Transverse colon (tissue), 4 donors: ENCODE measurements around the gene LRRC10B. TPM values are rescaled to one million over a fixed set of nuclear protein-coding genes. Genes with fewer than 3 reads are reported as not detected.

ENCODE experiments used
- DNase-seq: peaks from one replicate; pipeline ENCODE4 v3.0.0-alpha.2; 2019
- H3K27ac ChIP-seq, 4 donors: fragments of 200-600 bp; sonication (generic); 2 replicates each; pipeline ENCODE4 v1.5.1; 2016 to 2018; ENCODE audit warnings: inconsistent platforms in 4 of 4
- H3K27me3 ChIP-seq: fragments of 200-600 bp; sonication (generic); 2 replicates; pipeline ENCODE4 v1.5.1; 2017; ENCODE audit warnings: inconsistent platforms
- H3K36me3 ChIP-seq, 4 donors: fragments of 200-600 bp; sonication (generic); 2 replicates each; pipeline ENCODE4 v1.5.1; 2017 to 2019; ENCODE audit warnings: inconsistent platforms in 4 of 4
- H3K4me1 ChIP-seq, 4 donors: fragments of 200-600 bp; sonication (generic); 2 replicates each; pipeline ENCODE4 v1.5.1; 2017 to 2020; ENCODE audit warnings: inconsistent platforms in 4 of 4
- H3K4me3 ChIP-seq, 4 donors: fragments of 200-600 bp; sonication (generic); 1 replicate in 1 of 4; 2 replicates in 3 of 4; pipeline versions ENCODE4 v1.5.1 to v1.6.1; 2017 to 2019; ENCODE audit warnings: inconsistent platforms in 4 of 4
- H3K9me3 ChIP-seq, 2 donors: fragments of 200-600 bp; sonication (generic); 2 replicates each; pipeline ENCODE4 v1.5.1; 2017 to 2019; ENCODE audit warnings: inconsistent platforms in 2 of 2
- EP300 ChIP-seq: sonication (generic); formaldehyde crosslinking; IDR thresholded peaks from one replicate; pipeline ENCODE4 v1.6.1; 2017; ENCODE audit warnings: antibody characterized with exemption, low read depth
- POLR2A ChIP-seq: fragments of 450-650 bp; IDR thresholded peaks from one replicate; pipeline ENCODE4 v1.6.1; 2016; ENCODE audit warnings: antibody characterized with exemption, mild to moderate bottlenecking, moderate library complexity
- POLR2AphosphoS5 ChIP-seq, 3 donors: sonication (generic); formaldehyde crosslinking; IDR thresholded peaks; one replicate each; pipeline ENCODE4 v1.6.1; 2016; ENCODE audit warnings: antibody characterized with exemption in 3 of 3
- WGBS, 2 donors: methylation state at CpG; one replicate each; pipeline ENCODE4 v1.1.5; 2018; ENCODE audit warnings: low coverage in 1 of 2; 5-methylcytosine and 5-hydroxymethylcytosine counted together
- in situ Hi-C, 4 donors: fragments of 200-750 bp; cut with MboI; loops; one replicate each; pipeline versions ENCODE4 v1.15.0 to v1.15.1; 2017; ENCODE audit warnings: low sequenced_read_pairs in 3 of 4, low pct_ligation_motif_present in 1 of 4, low pct_unique_long_range_greater_than_20kb in 1 of 4
- intact Hi-C: fragments of 100-400 bp; cut with DNase I; formaldehyde crosslinking; loops from one replicate; pipeline ENCODE4 v1.15.1; 2023; ENCODE audit warnings: low total_unique reads
- total RNA-seq, 4 donors: library from RNA; depleted of rRNA; stranded (reverse); fragments of >200 nt; gene quantifications; one replicate each; pipeline ENCODE4 v1.1.0, GENCODE V29; 2016
- TF ChIP-seq, protein P1 (sequence below), 5 experiments: fragments of 200-600 bp in 3 of 5; fragments of 450-650 bp in 2 of 5; sonication (generic) in 3 of 5; IDR thresholded peaks; 1 replicate in 2 of 5; 2 replicates in 3 of 5; pipeline ENCODE4 v1.5.1; 2016 to 2017; ENCODE audit warnings: antibody characterized with exemption in 5 of 5, inconsistent platforms in 3 of 5, mild to moderate bottlenecking in 2 of 5, moderate library complexity in 1 of 5

The LRRC10B gene
- total RNA-seq, 4 donors from 2014 or later: 0.32 to 1.1 (median 0.60) TPM; not detected in 1

DNA sequence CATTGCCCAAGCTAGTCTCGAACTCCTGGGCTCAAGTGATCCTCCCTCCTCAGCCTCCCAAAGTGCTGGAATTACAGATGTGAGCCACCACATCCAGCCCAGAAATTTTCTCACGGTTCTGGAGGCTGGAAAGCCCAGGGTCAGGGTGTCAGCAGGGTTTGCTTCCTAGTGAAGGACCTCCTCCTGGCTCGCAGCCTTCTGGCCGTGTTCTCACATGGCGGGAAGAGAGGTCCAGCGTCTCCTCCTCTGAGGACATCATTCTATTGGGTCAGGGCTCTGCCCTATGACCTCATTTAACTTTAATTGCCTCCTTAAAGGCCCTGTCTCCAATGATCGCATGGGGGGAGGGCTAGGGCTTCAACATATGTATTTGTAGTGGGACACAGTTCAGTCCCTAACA, 40.5 kb upstream of the LRRC10B start:
- in situ Hi-C loops: no loop called here
- 79 to 81% methylated on average over 6 to 7 of the region's 7 CpGs for WGBS, 2 donors
- no peak overlapping the region for H3K4me3 ChIP-seq

DNA sequence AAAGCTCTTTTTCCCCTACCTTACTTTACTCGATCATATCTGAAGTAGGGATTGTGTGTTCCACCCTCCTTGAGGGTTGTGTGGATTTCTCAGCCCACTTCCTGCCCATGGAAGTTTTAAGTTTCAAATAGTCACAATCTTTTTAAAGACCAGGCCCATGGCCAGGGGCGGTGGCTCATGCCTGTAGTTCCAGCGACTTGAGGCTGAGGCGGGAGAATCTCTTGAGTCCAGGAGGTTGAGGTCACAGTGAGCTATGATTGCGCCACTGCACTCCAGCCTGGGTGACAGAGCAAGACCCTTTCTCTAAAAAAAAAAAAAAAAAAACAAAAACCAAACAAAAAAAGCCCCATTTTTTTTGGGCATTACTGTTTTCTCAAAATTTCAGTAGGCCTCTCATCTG, 36.3 kb upstream of the LRRC10B start:
- H3K27me3 ChIP-seq: no peaks in the 10 kb centered on the region
- H3K9me3 ChIP-seq: no peaks in the 10 kb centered on the region
- peak overlapping the region; percentile 53 to 72 (median 64) for H3K27ac ChIP-seq
- no peak for DNase-seq
- H3K4me3 ChIP-seq: no peak overlapping the region
- 54 to 72% methylated on average over 4 to 5 of the region's 5 CpGs for WGBS, 2 donors
- no peaks in the 10 kb centered on the region for H3K36me3 ChIP-seq
- peaks cover 0 to 27% (median 8%) of the 10 kb centered on the region in 4 donors for H3K4me1 ChIP-seq
- in situ Hi-C loops: loop anchor here in 3 of 4 donors (10.0 kb wide), 2 partner anchors 53 to 163 kb away; no protein-coding TSS in a partner anchor
- intact Hi-C loops: no loop called here
- TF ChIP-seq EP300: no peak
- TF ChIP-seq POLR2AphosphoS5 (IDR thresholded peaks at IDR 0.05): no peak
- TF ChIP-seq, protein P1, sequence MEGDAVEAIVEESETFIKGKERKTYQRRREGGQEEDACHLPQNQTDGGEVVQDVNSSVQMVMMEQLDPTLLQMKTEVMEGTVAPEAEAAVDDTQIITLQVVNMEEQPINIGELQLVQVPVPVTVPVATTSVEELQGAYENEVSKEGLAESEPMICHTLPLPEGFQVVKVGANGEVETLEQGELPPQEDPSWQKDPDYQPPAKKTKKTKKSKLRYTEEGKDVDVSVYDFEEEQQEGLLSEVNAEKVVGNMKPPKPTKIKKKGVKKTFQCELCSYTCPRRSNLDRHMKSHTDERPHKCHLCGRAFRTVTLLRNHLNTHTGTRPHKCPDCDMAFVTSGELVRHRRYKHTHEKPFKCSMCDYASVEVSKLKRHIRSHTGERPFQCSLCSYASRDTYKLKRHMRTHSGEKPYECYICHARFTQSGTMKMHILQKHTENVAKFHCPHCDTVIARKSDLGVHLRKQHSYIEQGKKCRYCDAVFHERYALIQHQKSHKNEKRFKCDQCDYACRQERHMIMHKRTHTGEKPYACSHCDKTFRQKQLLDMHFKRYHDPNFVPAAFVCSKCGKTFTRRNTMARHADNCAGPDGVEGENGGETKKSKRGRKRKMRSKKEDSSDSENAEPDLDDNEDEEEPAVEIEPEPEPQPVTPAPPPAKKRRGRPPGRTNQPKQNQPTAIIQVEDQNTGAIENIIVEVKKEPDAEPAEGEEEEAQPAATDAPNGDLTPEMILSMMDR (IDR thresholded peaks at IDR 0.05): no peak
- no peak for TF ChIP-seq POLR2A

More for the DNA sequence above, 40.5 kb upstream of the LRRC10B start:
- no peak for DNase-seq
- TF ChIP-seq POLR2AphosphoS5 (IDR thresholded peaks at IDR 0.05) (no peak), POLR2A (no peak), EP300 (no peak)
- TF ChIP-seq, protein P1 (IDR thresholded peaks at IDR 0.05): no peak
- peaks cover 0 to 13% (median 0%) of the 10 kb centered on the region in 4 donors for H3K4me1 ChIP-seq
- intact Hi-C loops: no loop called here
- no peak overlapping the region for H3K27ac ChIP-seq
- no peaks in the 10 kb centered on the region for H3K9me3 ChIP-seq
- H3K36me3 ChIP-seq: peaks cover 0 to under 1% (median 0%) of the 10 kb centered on the region in 4 donors
- H3K27me3 ChIP-seq: no peaks in the 10 kb centered on the region

DNA sequence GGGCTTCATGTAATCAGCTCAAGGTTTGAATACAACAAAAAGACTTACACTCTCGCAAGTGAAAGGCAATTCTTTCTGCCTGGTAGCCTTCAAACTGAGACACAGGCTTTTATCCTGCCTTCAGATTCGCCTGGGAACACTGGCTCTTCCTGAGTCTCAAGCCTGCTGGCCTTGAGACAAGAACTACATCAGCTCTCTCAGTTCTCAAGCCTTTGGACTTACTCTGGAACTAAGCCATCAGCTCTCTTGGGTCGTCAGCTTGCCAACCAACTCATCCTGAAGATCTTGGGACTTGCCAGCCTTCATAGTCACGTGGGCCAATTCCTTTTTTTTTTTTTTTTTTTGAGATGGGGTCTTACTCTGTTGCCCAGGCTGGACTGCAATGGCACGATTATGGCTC, 35.7 kb upstream of the LRRC10B start:
- WGBS, 2 donors: 68% methylated on average over 5 of the region's 5 CpGs; no CpG with 5 or more reads in 1 of the 2 donors
- Histone ChIP-seq H3K36me3 (no peaks in the 10 kb centered on the region), H3K9me3 (no peaks in the 10 kb centered on the region), H3K27me3 (no peaks in the 10 kb centered on the region), H3K4me1 (peaks cover 3 to 33% (median 14%) of the 10 kb centered on the region in 4 donors), H3K4me3 (no peak overlapping the region), H3K27ac (peak overlapping the region; percentile 53 to 72 (median 64))
- no peak for DNase-seq
- in situ Hi-C loops (loop anchor here in 3 of 4 donors (10.0 kb wide), 2 partner anchors 52 to 162 kb away; no protein-coding TSS in a partner anchor), intact Hi-C loops (no loop called here)
- peak in 1 of 3 donors; percentile 14 for TF ChIP-seq POLR2AphosphoS5 (IDR thresholded peaks at IDR 0.05)
- no peak for TF ChIP-seq EP300
- TF ChIP-seq POLR2A: no peak

- DNase-seq: no peak
- H3K27me3 ChIP-seq: no peaks in the 10 kb centered on the region
- in situ Hi-C loops: loop anchor here in 3 of 4 donors (10.0 kb wide), 2 partner anchors 51 to 161 kb away; no protein-coding TSS in a partner anchor
- 74 to 83% methylated on average over 2 to 3 of the region's 3 CpGs for WGBS, 2 donors
- TF ChIP-seq, protein P1 (IDR thresholded peaks at IDR 0.05): no peak
- TF ChIP-seq EP300 (no peak), POLR2A (no peak)
- intact Hi-C loops: no loop called here
- no peak overlapping the region for H3K4me3 ChIP-seq
- H3K27ac ChIP-seq: peak overlapping the region; percentile 34 to 72 (median 64)
- no peaks in the 10 kb centered on the region for H3K36me3 ChIP-seq
- peaks cover 5 to 34% (median 14%) of the 10 kb centered on the region in 4 donors for H3K4me1 ChIP-seq
- no peaks in the 10 kb centered on the region for H3K9me3 ChIP-seq
Measured at GRCh38 chr11:61473370-61474012, 35.1 kb upstream of the LRRC10B start.
